Neural crest cell (in vitro differentiated cells): Measurements from ENCODE around the gene LRCH2. TPM values are rescaled to one million over a fixed set of nuclear protein-coding genes. Genes with fewer than 3 reads are reported as not detected.
A peak's percentile ranks its signal among the peaks of the same experiment; 100 is the strongest.

Source experiments
- DNase-seq: peaks from one replicate; pipeline ENCODE4 v3.0.0; 2021; ENCODE audit warnings: low read depth, mixed read lengths, low spot score
- H3K27ac Mint-ChIP-seq: one replicate; pipeline ENCODE4 v1.8.0; 2021; ENCODE audit warnings: mild to moderate bottlenecking, mixed read lengths; ENCODE audit not compliant: unreplicated experiment
- H3K27me3 Mint-ChIP-seq: 2 replicates; pipeline ENCODE4 v1.8.0; 2021; ENCODE audit warnings: low read depth, mild to moderate bottlenecking, mixed read lengths
- H3K36me3 Mint-ChIP-seq: 2 replicates; pipeline ENCODE4 v1.8.0; 2021; ENCODE audit warnings: low read depth, mild to moderate bottlenecking, mixed read lengths
- H3K4me1 Mint-ChIP-seq: 2 replicates; pipeline ENCODE4 v1.8.0; 2021; ENCODE audit warnings: mixed read lengths
- H3K4me3 Mint-ChIP-seq: one replicate; pipeline ENCODE4 v1.8.0; 2021; ENCODE audit warnings: mild to moderate bottlenecking, mixed read lengths
- H3K9me3 Mint-ChIP-seq: 2 replicates; pipeline ENCODE4 v1.8.0; 2021; ENCODE audit warnings: mixed read lengths
- CTCF ChIP-seq: fragments of 200-600 bp; sonication (generic); conservative IDR thresholded peaks from 2 replicates; pipeline ENCODE4 v1.5.0; 2021; ENCODE audit warnings: antibody characterized with exemption, mild to moderate bottlenecking
- total RNA-seq: library from RNA; stranded (reverse); gene quantifications from 2 replicates; pipeline ENCODE4 v1.2.1, GENCODE V29; 2021

Gene LRCH2
- total RNA-seq, 1 donor from 2014 or later, result 16.3 TPM

- no peak for DNase-seq
- Mint-ChIP-seq H3K4me1 (no peaks in the 10 kb centered on the region), H3K36me3 (peaks cover 38% of the 10 kb centered on the region), H3K27ac (no peak overlapping the region), H3K27me3 (no peaks in the 10 kb centered on the region), H3K4me3 (no peak overlapping the region), H3K9me3 (peaks cover 8% of the 10 kb centered on the region)
- peak; percentile 78 for TF ChIP-seq CTCF
Measured at GRCh38 chrX:115147220-115147619, 86.7 kb downstream of the LRCH2 start.

- TF ChIP-seq CTCF, result no peak
- Mint-ChIP-seq H3K36me3 (peaks cover 66% of the 10 kb centered on the region), H3K9me3 (peaks cover 11% of the 10 kb centered on the region), H3K27ac (no peak overlapping the region), H3K4me1 (peaks cover 12% of the 10 kb centered on the region), H3K27me3 (no peaks in the 10 kb centered on the region), H3K4me3 (no peak overlapping the region)
- DNase-seq, result no peak
Measured at GRCh38 chrX:115142057-115142456, 91.8 kb downstream of the LRCH2 start.

GRCh38 chrX:115138040-115138439 lies 95.9 kb downstream of the LRCH2 start:
- peaks cover 45% of the 10 kb centered on the region for H3K36me3 Mint-ChIP-seq
- no peak overlapping the region for H3K27ac Mint-ChIP-seq
- TF ChIP-seq CTCF, result no peak
- H3K9me3 Mint-ChIP-seq, result peaks cover 6% of the 10 kb centered on the region
- no peak overlapping the region for H3K4me3 Mint-ChIP-seq
- peaks cover 24% of the 10 kb centered on the region for H3K4me1 Mint-ChIP-seq
- no peak for DNase-seq
- no peaks in the 10 kb centered on the region for H3K27me3 Mint-ChIP-seq

- Mint-ChIP-seq H3K36me3 (peaks cover 22% of the 10 kb centered on the region), H3K9me3 (peaks cover 4% of the 10 kb centered on the region), H3K4me3 (no peak overlapping the region), H3K27ac (peak overlapping the region; percentile 21), H3K4me1 (peaks cover 24% of the 10 kb centered on the region), H3K27me3 (no peaks in the 10 kb centered on the region)
- TF ChIP-seq CTCF, result no peak
- DNase-seq, result no peak
Measured at GRCh38 chrX:115134382-115134781, 99.5 kb downstream of the LRCH2 start.

- H3K4me3 Mint-ChIP-seq, result no peak overlapping the region
- no peak for TF ChIP-seq CTCF
- DNase-seq, result no peak
- peaks cover 3% of the 10 kb centered on the region for H3K9me3 Mint-ChIP-seq
- H3K27me3 Mint-ChIP-seq, result no peaks in the 10 kb centered on the region
- no peaks in the 10 kb centered on the region for H3K4me1 Mint-ChIP-seq
- no peak overlapping the region for H3K27ac Mint-ChIP-seq
- H3K36me3 Mint-ChIP-seq, result peaks cover 30% of the 10 kb centered on the region
Measured at GRCh38 chrX:115112411-115112810, 121.5 kb downstream of the LRCH2 start.

- Mint-ChIP-seq H3K36me3 (peaks cover 79% of the 10 kb centered on the region), H3K27me3 (no peaks in the 10 kb centered on the region), H3K4me1 (peaks cover 6% of the 10 kb centered on the region), H3K27ac (no peak overlapping the region), H3K4me3 (no peak overlapping the region), H3K9me3 (peaks cover 36% of the 10 kb centered on the region)
- no peak for DNase-seq
- TF ChIP-seq CTCF, result no peak
Measured at GRCh38 chrX:115098897-115099296, 135.0 kb downstream of the LRCH2 start.
